K562 (cell line): ENCODE data around the gene TMEM72.

ENCODE experiments used
- MTA3 ChIP-seq: fragments of 450-650 bp; formaldehyde crosslinking; IDR thresholded peaks from 2 replicates; pipeline ENCODE4 v1.6.1; 2017; ENCODE audit warnings: mild to moderate bottlenecking, borderline replicate concordance
- POLR2A ChIP-seq: fragments of 450-650 bp; conservative IDR thresholded peaks from 2 replicates; pipeline ENCODE4 v1.6.1; 2016
- SRSF3 ChIP-seq: fragments of 200-400 bp; formaldehyde crosslinking; IDR thresholded peaks from 2 replicates; pipeline ENCODE4 v1.6.1; 2016; ENCODE audit warnings: mild to moderate bottlenecking, low read length, moderate library complexity; ENCODE audit not compliant: insufficient read depth
- TAF1 ChIP-seq: IDR thresholded peaks from 2 replicates; pipeline ENCODE4 v1.6.1; 2011; ENCODE audit warnings: mild to moderate bottlenecking, low read length, moderate library complexity; ENCODE audit not compliant: insufficient read depth, control insufficient read depth, severe bottlenecking; ENCODE audit errors: extremely low read depth
- TOE1 ChIP-seq, 2 experiments: fragments of 450-650 bp in 1 of 2; sonication (generic) in 1 of 2; formaldehyde crosslinking in 1 of 2; IDR thresholded peaks; 2 replicates each; pipeline versions ENCODE4 v1.7.1 to v1.8.0; 2016 to 2022; ENCODE audit warnings: borderline replicate concordance in 2 of 2, mild to moderate bottlenecking in 2 of 2, antibody characterized with exemption in 1 of 2, inconsistent platforms in 1 of 2, low read depth in 1 of 2, missing genetic modification reagents in 1 of 2, moderate library complexity in 1 of 2
- ZFP30 ChIP-seq: fragments of 250-450 bp; sonication (Bioruptor Pico); IDR thresholded peaks from 2 replicates; pipeline ENCODE4 v1.8.0; 2022; ENCODE audit warnings: moderate library complexity, mild to moderate bottlenecking, inconsistent platforms, borderline replicate concordance
- ZNF282 ChIP-seq: sonication (generic); formaldehyde crosslinking; IDR thresholded peaks from 2 replicates; pipeline ENCODE4 v1.8.1; 2023; ENCODE audit warnings: missing genetic modification reagents
- TF ChIP-seq, protein P1 (sequence below): fragments of 250-450 bp; sonication (Bioruptor Pico); IDR thresholded peaks from 2 replicates; pipeline ENCODE4 v1.9.0; 2021; ENCODE audit warnings: mild to moderate bottlenecking, inconsistent platforms

DNA sequence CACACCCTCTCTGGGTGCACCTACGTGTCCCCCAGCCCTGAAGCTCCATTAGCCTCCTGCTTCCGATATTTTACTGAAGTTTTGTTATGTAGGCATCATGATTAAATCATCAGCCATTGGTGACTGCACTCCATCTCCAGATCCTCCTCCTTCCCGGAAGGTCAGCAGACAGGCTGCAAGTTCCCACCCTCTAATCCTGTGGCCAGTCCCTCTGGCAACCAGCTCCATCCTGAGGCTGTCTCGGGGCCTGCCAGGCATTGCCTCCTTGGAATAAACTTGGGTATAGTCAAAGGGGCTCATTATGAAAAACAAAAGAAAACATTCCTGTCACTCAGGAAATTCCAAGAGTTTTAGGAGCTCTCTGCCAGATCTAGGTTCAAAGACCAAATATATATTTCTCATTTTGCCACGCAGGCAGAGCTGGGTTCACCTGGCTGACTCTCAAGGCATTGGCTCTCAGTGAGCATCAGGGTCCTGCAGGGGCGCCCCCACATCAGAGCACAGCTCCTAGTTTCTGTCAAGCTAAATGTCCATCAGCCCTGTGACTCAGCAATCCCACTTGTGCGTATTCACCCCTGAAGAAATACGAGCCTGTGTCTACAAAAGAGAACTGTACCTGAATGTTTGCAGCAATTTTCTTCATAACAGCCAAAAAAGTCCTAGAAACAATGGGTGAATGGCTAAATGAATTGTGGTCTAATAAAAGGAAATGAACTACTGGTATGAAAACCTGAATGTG is 27.4 kb upstream of the TMEM72 start:
- no peak for TF ChIP-seq MTA3
- no peak for TF ChIP-seq SRSF3
- TF ChIP-seq TAF1: no peak
- no peak for TF ChIP-seq TOE1 (IDR thresholded peaks at IDR 0.05; ENCODE audit: borderline replicate concordance)
- TF ChIP-seq TOE1 (CRISPR knock-in tag; IDR thresholded peaks at IDR 0.05; ENCODE audit: borderline replicate concordance, low read depth): no peak
- TF ChIP-seq ZNF282 (CRISPR knock-in tag): no peak
- TF ChIP-seq, protein P1, sequence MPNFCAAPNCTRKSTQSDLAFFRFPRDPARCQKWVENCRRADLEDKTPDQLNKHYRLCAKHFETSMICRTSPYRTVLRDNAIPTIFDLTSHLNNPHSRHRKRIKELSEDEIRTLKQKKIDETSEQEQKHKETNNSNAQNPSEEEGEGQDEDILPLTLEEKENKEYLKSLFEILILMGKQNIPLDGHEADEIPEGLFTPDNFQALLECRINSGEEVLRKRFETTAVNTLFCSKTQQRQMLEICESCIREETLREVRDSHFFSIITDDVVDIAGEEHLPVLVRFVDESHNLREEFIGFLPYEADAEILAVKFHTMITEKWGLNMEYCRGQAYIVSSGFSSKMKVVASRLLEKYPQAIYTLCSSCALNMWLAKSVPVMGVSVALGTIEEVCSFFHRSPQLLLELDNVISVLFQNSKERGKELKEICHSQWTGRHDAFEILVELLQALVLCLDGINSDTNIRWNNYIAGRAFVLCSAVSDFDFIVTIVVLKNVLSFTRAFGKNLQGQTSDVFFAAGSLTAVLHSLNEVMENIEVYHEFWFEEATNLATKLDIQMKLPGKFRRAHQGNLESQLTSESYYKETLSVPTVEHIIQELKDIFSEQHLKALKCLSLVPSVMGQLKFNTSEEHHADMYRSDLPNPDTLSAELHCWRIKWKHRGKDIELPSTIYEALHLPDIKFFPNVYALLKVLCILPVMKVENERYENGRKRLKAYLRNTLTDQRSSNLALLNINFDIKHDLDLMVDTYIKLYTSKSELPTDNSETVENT (CRISPR knock-in tag): no peak
- TF ChIP-seq POLR2A: no peak
- no peak for TF ChIP-seq ZFP30
